Fibroblast of lung (primary cell): Measurements from ENCODE around the gene CRPPA. TPM values are rescaled to one million over a fixed set of nuclear protein-coding genes. Genes with fewer than 3 reads are reported as not detected.
A peak's percentile ranks its signal among the peaks of the same experiment; 100 is the strongest.

Experiments
- DNase-seq, 2 donors: peaks; one replicate each; pipeline versions ENCODE4 v3.0.0 to v3.0.0-alpha.2; 2010; ENCODE audit warnings: low read depth in 2 of 2
- H2AFZ ChIP-seq: 2 replicates; pipeline ENCODE4 v1.5.1; 2012; ENCODE audit warnings: low read length, control low read depth, inconsistent platforms
- H3K27ac ChIP-seq: 2 replicates; pipeline ENCODE4 v1.5.1; 2011; ENCODE audit warnings: low read length, control low read depth; ENCODE audit not compliant: insufficient read depth
- H3K27me3 ChIP-seq: 2 replicates; pipeline ENCODE4 v1.5.1; 2011; ENCODE audit warnings: mild to moderate bottlenecking, low read length; ENCODE audit not compliant: control insufficient read depth, insufficient read depth
- H3K36me3 ChIP-seq: 2 replicates; pipeline ENCODE4 v1.5.1; 2011; ENCODE audit warnings: low read length; ENCODE audit not compliant: control insufficient read depth, insufficient read depth
- H3K4me1 ChIP-seq: 2 replicates; pipeline ENCODE4 v1.5.1; 2011; ENCODE audit warnings: low read length; ENCODE audit not compliant: control insufficient read depth, insufficient read depth; ENCODE audit errors: extremely low read depth
- H3K4me2 ChIP-seq: 2 replicates; pipeline ENCODE4 v1.5.1; 2011; ENCODE audit warnings: low read length, control low read depth; ENCODE audit not compliant: insufficient read depth; ENCODE audit errors: extremely low read depth
- H3K4me3 ChIP-seq, 4 experiments: fragments of 200-600 bp in 1 of 4; sonication (generic) in 1 of 4; replicated peaks in 1 of 4; 2 replicates each; pipeline ENCODE4 v1.5.1; 2011 to 2016; ENCODE audit warnings: low read length in 4 of 4, low read depth in 3 of 4, mild to moderate bottlenecking in 3 of 4, control low read depth in 2 of 4, inconsistent platforms in 1 of 4, mixed read lengths in 1 of 4; ENCODE audit not compliant: insufficient read depth in 1 of 4; ENCODE audit errors: control extremely low read depth in 1 of 4
- H3K79me2 ChIP-seq: 2 replicates; pipeline ENCODE4 v1.5.1; 2012; ENCODE audit warnings: mild to moderate bottlenecking, low read length, inconsistent platforms; ENCODE audit not compliant: control insufficient read depth, insufficient read depth
- H3K9ac ChIP-seq: 2 replicates; pipeline ENCODE4 v1.5.1; 2011; ENCODE audit warnings: mild to moderate bottlenecking, low read length, control low read depth; ENCODE audit not compliant: insufficient read depth
- H3K9me3 ChIP-seq: 2 replicates; pipeline ENCODE4 v1.5.1; 2012; ENCODE audit warnings: low read depth, low read length; ENCODE audit not compliant: control insufficient read depth, insufficient read depth
- H4K20me1 ChIP-seq: 2 replicates; pipeline ENCODE4 v1.5.1; 2011; ENCODE audit warnings: low read length; ENCODE audit not compliant: control insufficient read depth, insufficient read depth; ENCODE audit errors: extremely low read depth
- CTCF ChIP-seq, 2 donors: IDR thresholded peaks in 1 of 2; conservative IDR thresholded peaks in 1 of 2; 1 replicate in 1 of 2; 2 replicates in 1 of 2; pipeline ENCODE4 v1.5.1; 2011 to 2012; ENCODE audit warnings: low read length in 2 of 2, control low read depth in 1 of 2, inconsistent platforms in 1 of 2, low read depth in 1 of 2, mild to moderate bottlenecking in 1 of 2
- EZH2 ChIP-seq: IDR thresholded peaks from 2 replicates; pipeline ENCODE4 v1.5.1; 2012; ENCODE audit warnings: low read length, control low read depth, mild to moderate bottlenecking; ENCODE audit errors: missing control alignments
- polyA plus RNA-seq, 2 donors: library from polyadenylated mRNA; depleted of rRNA in 1 of 2; stranded (reverse) in 1 of 2; unstranded in 1 of 2; fragments of >200 nt; gene quantifications; 2 replicates each; pipeline ENCODE4 v1.2.1, GENCODE V29; 2011 to 2012; ENCODE audit warnings: missing spikeins in 1 of 2
- total RNA-seq: library from RNA; depleted of rRNA; stranded (reverse); fragments of >200 nt; gene quantifications from 2 replicates; pipeline ENCODE4 v1.2.1, GENCODE V29; 2014

The CRPPA gene
- total and polyA plus RNA-seq, 2 donors (not counting 1 experiment from before 2014, with no cell fraction given) = 1.0 to 1.5 TPM

- Histone ChIP-seq H3K27me3 (no peaks in the 10 kb centered on the region), H3K36me3 (no peaks in the 10 kb centered on the region), H3K4me3 (peak overlapping the region in 1 of 4 experiments; percentile 43), H3K9me3 (no peaks in the 10 kb centered on the region), H3K4me1 (no peaks in the 10 kb centered on the region), H4K20me1 (no peaks in the 10 kb centered on the region), H3K4me2 (peak overlapping the region; percentile 40), H3K79me2 (no peaks in the 10 kb centered on the region), H3K27ac (no peak overlapping the region), H2AFZ (peak overlapping the region; percentile 10), H3K9ac (no peak overlapping the region)
- DNase-seq = no peak
- TF ChIP-seq EZH2 (no peak), CTCF (conservative IDR thresholded peaks at IDR 0.05 in 1 of 2, IDR thresholded peaks at IDR 0.05 in 1 of 2; ENCODE audit: low read depth in 1 of 2, low read length in 2 of 2) (no peak)
Observed at GRCh38 chr7:16463949-16464715, 42.8 kb upstream of the CRPPA start.

- H4K20me1 ChIP-seq = no peaks in the 10 kb centered on the region
- no peak for DNase-seq
- no peaks in the 10 kb centered on the region for H3K4me1 ChIP-seq
- H3K27me3 ChIP-seq = no peaks in the 10 kb centered on the region
- no peak overlapping the region for H3K9ac ChIP-seq
- H3K9me3 ChIP-seq = no peaks in the 10 kb centered on the region
- no peak overlapping the region for H3K27ac ChIP-seq
- no peaks in the 10 kb centered on the region for H3K79me2 ChIP-seq
- H3K4me2 ChIP-seq = no peak overlapping the region
- H3K4me3 ChIP-seq = no peak overlapping the region
- TF ChIP-seq EZH2 = no peak
- TF ChIP-seq CTCF (conservative IDR thresholded peaks at IDR 0.05 in 1 of 2, IDR thresholded peaks at IDR 0.05 in 1 of 2; ENCODE audit: low read depth in 1 of 2, low read length in 2 of 2) = no peak
- no peaks in the 10 kb centered on the region for H3K36me3 ChIP-seq
- no peak overlapping the region for H2AFZ ChIP-seq
Observed at GRCh38 chr7:16463520-16463919, 42.2 kb upstream of the CRPPA start.

GRCh38 chr7:16462431-16462889 is 41.1 kb upstream of the CRPPA start:
- no peaks in the 10 kb centered on the region for H4K20me1 ChIP-seq
- no peak overlapping the region for H3K4me3 ChIP-seq
- H2AFZ ChIP-seq = no peak overlapping the region
- no peaks in the 10 kb centered on the region for H3K9me3 ChIP-seq
- no peaks in the 10 kb centered on the region for H3K27me3 ChIP-seq
- H3K4me2 ChIP-seq = no peak overlapping the region
- no peaks in the 10 kb centered on the region for H3K79me2 ChIP-seq
- no peaks in the 10 kb centered on the region for H3K4me1 ChIP-seq
- H3K9ac ChIP-seq = no peak overlapping the region
- H3K27ac ChIP-seq = no peak overlapping the region
- TF ChIP-seq CTCF (conservative IDR thresholded peaks at IDR 0.05 in 1 of 2, IDR thresholded peaks at IDR 0.05 in 1 of 2; ENCODE audit: low read depth in 1 of 2, low read length in 2 of 2) = no peak
- no peak for TF ChIP-seq EZH2
- no peak for DNase-seq
- H3K36me3 ChIP-seq = no peaks in the 10 kb centered on the region
